Cardiac septum (tissue), 1 donor: ENCODE results near the gene KCNJ1. TPM values are rescaled to one million over a fixed set of nuclear protein-coding genes. Genes with fewer than 3 reads are reported as not detected.

ENCODE experiments used
- DNase-seq: peaks from one replicate; pipeline ENCODE4 v3.0.0-alpha.2; 2020; ENCODE audit warnings: low spot score
- intact Hi-C: fragments of 100-400 bp; cut with DNase I; formaldehyde crosslinking; loops from one replicate; pipeline ENCODE4 v1.14.0; 2022
- total RNA-seq: library from RNA; stranded (reverse); fragmentation: NEBNext Ultra II Directional; extraction: Animal tissue kit (Norgen Biotek cat#: 25700); gene quantifications from one replicate; pipeline ENCODE4 v1.2.1, GENCODE V29; 2021
- donor health status: DM: no; HTN: no; CAD: no.

KCNJ1 gene
- total RNA-seq, 1 donor from 2014 or later, result not detected

DNA sequence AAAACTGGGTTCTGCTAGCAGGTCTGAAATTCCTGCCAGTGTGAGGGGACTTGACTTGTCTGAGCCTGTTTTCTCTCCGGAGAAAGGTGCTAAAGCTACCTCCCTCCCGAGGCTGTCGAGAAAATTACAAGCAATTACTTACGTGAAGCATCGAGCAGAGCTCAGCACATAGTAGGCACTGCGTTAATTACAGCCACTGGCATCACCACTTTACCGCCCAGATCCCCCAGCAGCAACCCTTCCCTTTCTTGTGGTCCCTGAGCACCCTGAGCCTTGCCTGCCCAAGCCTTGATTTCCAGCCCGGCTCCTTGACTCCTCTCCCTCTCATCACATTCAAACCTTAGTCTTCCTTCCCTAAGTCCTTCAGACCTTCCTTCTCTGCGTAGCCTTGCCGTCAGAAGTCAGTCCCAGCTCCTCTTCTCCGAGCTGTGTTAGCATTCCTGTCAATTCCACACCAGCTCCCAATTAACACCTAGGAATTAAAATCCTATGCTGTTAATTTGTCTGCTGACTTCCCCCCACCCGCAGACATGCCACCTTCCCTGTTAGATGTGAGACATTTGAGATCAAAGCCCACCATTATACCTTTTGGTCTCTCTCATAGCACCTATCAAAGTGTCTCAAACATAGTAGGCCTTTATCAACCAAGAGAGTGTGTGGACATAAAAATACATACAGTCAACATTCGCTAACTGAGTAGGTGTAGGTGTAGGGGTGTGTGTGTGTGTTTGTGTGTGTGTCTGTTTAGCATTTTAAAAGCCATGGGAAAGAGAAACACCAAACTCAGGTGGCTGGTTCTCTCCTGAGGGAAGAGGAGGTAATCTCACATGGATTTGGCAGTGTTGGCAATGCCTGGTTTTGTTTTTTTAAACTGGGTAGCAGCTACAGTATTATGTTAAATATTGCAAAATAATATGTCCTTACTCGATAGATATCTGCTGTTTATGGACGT is 21.2 kb upstream of the KCNJ1 start:
- intact Hi-C loops, result no loop called here
- DNase-seq, result no peak

DNA sequence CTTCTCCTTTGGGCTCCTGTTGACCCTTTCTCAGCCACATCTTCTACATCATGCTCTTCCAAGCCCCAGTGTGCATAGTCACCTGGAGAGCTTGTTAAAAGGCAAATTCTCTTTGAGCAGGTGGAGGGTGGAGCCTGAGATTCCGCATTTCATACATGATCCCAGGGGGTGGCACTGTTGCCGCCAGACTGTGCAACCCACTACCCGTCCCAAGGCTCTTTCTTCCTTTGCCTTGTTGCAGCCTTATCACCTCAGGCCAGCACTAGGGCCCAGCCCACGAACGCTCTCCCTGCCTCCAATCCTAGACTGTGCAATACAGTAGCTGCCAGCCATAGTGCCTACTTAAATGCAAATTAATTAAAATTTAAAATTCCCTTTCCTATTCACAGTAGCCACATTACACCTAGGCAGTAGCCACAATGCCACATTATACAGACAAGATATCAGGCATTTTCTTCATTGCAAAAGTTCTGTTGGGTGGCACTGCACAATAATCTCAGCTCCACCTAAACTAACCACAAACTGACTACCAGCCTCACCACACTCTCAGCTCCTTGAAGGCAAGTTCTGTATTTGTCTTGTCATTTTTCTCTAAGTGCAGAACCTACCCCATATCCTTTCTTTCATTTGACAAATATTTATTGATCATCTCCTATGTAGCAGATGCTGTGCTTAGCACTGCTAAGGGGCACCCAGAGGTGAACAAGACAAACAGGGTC is 19.5 kb upstream of the KCNJ1 start:
- intact Hi-C loops, result no loop called here
- no peak for DNase-seq

DNA sequence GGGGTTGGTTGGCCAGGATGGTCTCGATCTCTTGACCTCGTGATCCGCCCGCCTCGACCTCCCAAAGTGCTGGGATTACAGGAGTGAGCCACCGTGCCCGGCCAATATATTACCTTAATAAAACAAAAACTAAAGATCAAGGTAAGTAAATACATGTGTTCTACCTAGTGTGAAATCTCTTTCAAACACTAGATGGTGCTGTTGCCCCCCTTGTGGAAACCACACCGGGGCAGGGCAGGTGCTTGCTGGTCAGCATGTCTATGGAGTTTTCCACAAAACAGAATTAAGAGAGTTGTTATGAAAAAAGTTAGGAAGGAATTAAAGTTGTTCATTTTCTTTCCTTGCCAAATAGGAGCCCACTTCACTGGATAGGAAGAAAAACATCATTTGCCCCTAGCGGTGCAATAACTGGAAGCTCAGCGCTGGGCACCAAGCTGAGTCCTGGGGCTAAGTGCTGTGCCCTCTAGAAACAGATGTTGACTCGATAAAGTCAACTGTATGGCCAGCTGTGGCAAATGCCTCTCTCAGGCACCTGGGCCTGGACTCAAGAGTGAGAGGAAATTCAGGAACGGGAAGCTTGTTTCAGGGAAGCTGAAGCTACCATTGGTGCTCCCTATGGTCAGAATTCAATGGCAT is 17.7 kb upstream of the KCNJ1 start:
- peak; percentile 76 for DNase-seq
- intact Hi-C loops, result loop anchor here (1.0 kb wide), 1 partner anchor 71 kb away; no protein-coding TSS in a partner anchor

DNA sequence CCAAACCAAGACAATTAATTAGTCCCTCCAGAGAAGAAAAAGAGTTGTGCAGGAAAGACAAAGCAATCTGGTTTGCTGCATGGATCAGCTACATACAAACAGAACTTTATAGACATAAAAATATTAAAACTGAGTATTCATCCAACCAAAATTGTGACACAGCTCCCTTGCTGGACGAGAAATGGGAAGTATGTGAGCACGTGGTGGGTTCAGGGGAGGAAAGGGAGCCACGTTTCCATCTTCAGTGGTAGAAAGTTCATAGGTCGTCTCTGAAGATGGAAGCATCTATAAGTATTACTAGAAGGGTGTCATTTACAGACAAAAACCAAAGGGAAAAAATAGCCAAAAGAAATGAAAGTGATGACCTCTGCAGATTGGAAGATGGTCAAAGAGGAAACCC is 17.0 kb upstream of the KCNJ1 start:
- DNase-seq, result peak; percentile 6
- intact Hi-C loops, result loop anchor here (1.0 kb wide), 1 partner anchor 72 kb away; no protein-coding TSS in a partner anchor

DNA sequence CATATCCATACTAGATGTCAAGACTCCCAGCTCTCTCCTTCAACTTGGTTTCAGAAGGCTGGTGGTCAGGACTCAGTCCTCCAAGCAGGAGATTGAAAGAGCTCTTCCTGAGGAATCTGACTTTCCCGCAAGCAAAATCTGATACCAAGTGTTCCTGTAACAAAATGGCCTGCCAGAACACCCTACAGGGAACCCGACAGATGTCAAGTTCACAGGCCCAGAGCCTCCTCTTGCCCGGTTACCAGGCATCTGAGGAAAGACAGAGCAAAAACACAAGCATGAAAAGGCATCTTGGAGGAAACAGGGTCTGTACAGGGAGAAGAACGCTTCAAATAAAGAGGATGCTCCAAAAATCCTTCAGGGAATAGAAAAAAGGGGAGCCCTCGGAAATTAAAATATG is 15.4 kb upstream of the KCNJ1 start:
- intact Hi-C loops, result no loop called here
- DNase-seq, result peak; percentile 44

DNA sequence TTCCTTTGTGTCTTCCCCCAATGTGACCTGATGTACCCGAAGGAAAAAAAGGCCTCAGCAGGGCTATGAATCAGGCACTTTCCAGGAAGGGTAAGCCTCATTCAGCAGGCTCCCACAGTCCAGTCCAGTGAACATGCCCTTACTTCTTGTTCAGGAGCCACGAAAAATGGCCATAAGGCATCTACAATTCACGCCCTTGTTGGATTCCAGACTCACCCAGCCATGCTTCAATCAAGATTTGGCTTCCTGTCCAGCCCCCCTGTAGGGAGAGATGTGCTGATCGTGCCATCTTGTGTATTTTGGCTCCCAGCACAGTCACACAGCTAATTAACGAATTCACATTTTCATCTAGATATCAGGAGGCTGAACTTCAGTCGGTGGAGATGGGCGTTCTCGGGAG is 14.1 kb upstream of the KCNJ1 start:
- intact Hi-C loops, result no loop called here
- peak; percentile 36 for DNase-seq

DNA sequence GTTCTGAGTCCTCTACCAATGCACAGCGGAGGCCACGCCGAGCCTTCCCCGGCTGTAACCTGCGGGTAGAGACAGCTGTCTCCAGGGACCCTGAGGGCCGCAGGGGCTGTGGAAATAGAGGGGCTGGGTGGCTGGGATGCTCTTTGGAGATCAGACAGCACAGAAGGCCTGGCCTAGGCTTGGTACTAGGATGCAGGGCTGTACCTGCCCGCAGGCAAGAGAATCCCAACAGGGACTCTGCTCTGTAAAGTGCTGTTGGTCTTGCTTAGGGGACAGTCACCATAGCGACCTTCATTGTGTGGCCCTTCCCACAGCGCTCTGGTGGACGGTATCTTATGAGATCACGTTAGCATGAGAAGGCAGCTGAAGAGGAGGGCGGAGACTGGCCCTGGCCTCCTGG is 12.7 kb upstream of the KCNJ1 start:
- peak; percentile 33 for DNase-seq
- intact Hi-C loops, result no loop called here

DNA sequence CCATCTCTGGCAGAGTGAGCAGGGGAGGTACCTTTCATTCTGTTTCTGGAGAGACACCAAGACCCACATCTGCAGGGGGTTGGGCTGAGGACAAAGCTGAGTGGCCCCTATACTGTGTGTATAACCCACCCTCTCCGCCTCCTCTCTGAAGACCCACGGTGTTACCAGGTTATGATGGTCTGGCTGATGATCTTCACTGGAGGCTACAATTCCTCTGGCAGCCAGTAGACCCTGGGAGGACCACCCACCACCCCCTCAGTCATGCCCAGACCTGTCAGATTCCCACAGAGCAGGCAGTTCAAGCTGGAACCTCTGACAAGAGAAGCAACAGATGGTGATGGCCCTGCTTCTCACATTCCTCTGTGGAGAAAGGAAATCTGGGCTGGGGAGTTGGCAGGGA is 11.4 kb upstream of the KCNJ1 start:
- peak; percentile 53 for DNase-seq
- intact Hi-C loops, result no loop called here

DNA sequence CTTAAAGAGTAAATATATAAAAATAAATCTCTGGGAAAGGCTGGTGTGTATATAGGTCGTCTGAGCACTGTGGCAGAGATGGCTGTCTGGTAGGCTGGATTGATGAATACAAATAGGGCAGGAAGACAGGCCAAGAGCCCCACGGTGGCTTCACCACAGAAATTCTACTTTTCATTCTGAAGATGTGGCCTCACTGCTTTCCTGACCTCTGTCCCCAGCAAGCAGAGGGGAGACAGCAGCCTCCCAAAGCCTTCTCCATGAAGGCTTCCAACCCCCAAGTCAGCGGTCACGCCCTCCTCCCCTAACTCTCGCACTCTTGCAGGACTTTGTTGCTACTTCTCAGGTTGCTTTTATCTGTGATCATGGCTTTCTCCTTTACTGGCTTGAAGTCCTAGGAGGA is 10.6 kb upstream of the KCNJ1 start:
- intact Hi-C loops, result no loop called here
- DNase-seq, result peak; percentile 53

DNA sequence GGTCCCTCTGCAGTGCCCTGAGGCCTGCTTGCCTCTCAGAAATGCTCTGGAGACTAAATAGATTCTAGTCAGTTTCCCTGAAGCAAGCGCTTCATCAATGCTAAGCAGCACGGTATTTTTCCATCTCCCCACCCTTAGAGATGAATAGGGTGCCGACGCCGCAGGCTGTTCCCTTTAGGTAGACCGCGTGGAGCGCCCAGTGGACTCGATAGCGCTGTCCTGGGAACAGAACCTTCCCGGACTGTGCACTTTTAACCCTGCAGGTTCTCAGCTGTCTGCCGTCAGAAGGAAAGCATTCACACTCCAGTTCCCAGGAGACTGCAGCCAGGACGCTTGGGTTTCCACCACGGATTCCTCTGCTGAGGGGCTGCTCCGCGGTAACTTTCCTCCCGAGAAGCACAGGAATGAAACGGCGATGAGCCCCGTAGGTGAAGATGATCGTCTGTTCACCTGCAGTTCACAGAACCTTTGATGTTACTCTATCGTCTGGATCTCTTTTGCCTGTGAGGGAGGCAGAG is 9.1 kb upstream of the KCNJ1 start:
- intact Hi-C loops, result no loop called here
- DNase-seq, result no peak

DNA sequence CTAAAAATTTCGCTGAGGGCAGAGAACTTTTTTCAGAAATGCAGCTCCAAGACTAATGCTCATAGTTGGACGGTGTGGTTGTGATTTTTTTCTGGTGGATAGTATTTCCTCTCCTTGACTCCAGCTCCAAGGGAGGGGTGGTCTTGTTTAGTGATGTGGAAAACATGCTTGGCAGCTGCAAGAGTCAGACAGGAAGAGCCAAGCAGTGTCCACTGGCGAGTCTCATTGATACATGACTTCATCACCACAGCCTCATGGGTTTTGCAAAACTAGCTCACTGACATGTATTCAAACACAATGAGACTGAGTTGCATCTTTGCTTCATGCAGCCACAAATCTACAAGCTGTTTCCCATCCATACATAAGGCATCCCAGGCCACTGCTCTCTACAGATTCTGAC is 7.3 kb upstream of the KCNJ1 start:
- DNase-seq, result no peak
- intact Hi-C loops, result no loop called here

DNA sequence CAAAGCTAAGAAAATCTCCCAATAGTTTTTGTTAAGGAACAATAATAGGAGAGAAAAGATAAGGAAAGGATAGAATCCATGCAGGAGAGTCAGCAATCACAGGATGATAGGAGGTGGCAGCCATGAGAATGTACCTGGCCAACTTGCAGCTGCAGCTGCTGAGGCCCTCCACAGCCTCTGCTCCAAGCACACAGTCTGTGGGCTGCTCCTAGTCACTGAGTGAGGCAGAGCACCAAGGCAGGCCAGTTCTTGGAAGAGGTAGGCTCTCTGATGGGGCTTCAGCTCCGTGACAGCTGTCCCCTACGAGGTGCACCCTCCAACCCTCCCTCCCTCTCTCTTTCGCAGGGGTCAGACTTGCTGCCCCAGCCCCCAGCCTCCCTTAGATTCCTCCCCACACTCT is 5.5 kb upstream of the KCNJ1 start:
- intact Hi-C loops, result no loop called here
- no peak for DNase-seq

DNA sequence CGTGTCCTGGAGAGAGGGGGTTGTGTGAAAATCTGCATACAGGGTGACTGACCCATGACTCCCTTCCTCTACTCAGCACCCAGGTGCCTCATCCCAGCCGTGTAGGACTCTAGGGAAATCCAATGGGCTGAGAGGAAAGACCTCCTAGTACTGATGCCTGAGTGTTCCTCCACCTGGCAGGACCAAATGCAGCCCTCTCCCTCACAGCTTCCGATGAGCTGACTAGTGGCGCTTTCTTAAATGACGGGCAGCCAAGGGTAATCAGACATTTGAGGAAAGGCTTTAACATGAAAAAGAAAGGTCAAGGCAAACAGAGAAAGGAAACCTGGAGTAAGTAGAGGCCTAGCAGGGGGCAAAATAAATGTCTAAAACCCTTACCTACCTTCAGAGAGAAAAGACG is 5.0 kb upstream of the KCNJ1 start:
- DNase-seq, result peak; percentile 49
- intact Hi-C loops, result no loop called here

DNA sequence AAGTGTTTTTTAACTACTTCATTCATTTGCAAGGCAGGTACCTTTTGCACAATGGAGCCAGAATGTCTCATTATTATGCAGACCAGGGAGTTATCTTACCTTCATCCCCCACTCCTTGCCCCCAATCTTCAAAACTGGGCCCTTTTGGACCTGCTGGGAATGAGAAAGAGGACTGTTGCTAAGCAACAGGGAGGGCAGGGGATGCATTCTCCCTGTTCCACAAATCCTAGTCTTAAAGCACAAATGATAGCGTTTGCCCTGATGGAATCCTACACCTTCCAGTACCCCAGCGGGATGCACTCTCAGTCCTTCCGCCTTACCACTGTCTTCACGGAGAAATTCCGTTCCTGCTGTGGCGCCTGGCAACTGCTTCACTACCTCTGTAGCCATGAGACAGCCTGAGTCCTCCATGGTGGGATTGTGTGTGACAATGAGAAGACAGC is 4.1 kb upstream of the KCNJ1 start:
- DNase-seq, result no peak
- intact Hi-C loops, result no loop called here

DNA sequence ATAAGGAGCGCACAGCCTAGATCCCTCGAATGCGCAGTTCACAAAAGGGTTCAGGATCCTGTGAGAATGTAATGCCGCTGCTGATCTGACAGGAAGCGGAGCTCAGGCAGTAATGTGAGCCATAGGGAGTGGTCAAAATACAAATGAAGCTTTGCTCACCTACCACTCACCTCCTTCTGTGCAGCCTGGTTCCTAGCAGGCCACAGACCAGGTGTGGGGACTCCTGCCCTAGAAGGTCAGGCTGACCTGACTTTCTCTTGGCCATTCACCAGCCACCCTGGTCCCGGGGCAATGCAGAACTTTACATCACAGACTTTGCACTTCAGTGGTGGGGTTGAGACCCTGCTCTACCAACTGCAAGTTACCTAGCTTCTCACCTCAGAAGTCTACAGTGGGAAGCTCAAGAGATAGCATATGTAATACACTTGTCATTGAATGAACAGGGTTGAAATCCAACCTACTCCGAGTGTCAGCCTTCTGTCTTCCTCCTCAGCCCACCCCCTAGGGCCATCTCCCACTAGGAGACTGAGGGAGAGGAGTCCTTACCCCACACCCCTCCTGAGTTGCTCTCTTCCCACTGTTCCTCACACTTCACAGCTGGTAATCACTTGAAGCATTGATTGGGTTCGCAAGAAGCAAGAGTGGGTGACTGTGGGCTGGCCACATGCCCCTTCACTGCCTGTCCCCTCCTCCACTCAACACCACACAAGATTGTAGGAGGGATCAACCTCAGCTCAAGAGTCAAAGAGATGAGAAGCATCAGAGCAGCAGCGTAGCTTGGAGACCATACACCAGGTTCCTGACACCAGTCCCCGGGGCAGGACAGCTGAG is 2.0 kb upstream of the KCNJ1 start:
- peak; percentile 19 for DNase-seq
- intact Hi-C loops, result no loop called here

DNA sequence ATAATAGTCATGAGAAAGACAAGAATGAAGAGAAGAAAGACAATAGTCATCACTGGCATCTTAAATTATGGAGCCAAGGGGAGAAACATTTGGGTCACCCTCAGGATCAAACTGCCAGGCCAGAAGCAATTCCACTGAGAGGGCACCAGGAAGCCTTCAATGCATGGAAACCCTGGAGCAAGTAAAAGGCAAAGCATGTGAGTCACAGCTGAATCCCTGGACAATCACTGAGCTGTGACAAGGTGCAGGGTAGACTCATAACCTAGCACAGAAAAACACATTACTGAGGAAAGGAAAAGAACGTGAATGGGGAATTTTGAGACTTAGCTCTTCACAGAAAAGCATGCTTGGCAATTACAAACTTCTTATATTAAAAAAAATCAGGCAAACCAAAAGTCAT is 1.6 kb downstream of the KCNJ1 start:
- no peak for DNase-seq
- intact Hi-C loops, result no loop called here

DNA sequence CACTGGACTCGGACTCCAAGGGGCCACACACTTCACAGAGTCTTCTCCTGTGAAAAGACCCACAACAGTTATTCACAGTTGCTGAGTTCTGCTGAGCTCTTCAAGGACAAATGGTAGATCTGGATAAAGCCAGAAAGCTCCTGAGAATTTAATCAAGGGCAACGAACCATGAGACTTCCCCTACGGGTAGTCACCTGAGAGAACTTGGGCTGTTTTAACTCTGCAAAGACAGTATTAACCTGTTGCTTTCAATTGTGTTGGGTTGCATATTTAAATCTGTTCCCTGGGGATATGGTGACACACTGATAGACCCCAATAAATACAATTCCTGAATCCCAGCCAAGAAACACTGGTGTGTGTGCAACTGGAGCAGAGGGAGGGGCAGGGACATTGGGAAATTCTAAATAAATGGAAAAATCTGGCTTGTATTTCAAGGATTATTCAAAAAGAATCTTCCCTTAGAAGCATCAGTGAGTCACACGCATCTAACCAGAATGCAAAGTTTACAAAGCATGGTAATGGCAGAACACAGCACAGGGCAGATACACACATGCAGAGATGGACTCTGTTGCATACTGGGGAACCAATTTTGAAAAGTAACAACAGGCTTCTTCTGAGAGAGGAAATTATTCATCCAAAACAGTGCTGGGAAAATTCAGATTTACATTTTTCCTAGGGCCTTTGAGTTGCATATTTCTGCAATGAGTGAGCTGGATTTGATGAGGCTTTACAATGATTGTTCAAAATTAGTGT is 4.0 kb downstream of the KCNJ1 start:
- no peak for DNase-seq
- intact Hi-C loops, result no loop called here

DNA sequence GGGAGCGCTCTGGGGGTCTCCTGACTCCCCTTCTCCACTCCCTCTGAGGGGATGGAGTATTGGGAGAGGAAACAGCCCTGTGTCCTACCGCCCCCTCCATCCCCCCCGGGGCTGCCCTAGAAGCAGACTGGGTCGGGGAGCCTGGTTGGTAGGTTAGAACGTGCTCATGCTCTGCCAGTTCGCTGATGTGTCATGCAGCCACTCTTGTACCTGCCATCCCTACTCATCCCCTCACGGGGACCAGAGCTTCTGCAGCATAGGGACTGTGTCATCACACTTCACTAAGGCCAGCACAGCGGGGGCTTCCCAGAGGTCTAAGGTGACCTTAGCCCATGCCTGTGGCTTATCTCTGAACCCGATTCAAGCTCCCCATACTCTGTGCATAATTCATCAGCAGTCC is 4.7 kb downstream of the KCNJ1 start:
- DNase-seq, result peak; percentile 51
- intact Hi-C loops, result no loop called here
